NOMO-1 (cell line): ENCODE measurements around the gene LACC1.

Experiments used
- DNase-seq, 2 experiments: peaks; one replicate each; lab custom pipeline; 2025; ENCODE audit not compliant: unreplicated experiment in 2 of 2; lab: John Stamatoyannopoulos, UW

Gene LACC1

GRCh38 chr13:43881580-43881979, 1.9 kb downstream of the LACC1 start:
- DNase-seq, result no peak

GRCh38 chr13:43883631-43884030, 3.9 kb downstream of the LACC1 start:
- DNase-seq, result no peak

- DNase-seq, result no peak
Measured at GRCh38 chr13:43884222-43884621, 4.5 kb downstream of the LACC1 start.

DNA sequence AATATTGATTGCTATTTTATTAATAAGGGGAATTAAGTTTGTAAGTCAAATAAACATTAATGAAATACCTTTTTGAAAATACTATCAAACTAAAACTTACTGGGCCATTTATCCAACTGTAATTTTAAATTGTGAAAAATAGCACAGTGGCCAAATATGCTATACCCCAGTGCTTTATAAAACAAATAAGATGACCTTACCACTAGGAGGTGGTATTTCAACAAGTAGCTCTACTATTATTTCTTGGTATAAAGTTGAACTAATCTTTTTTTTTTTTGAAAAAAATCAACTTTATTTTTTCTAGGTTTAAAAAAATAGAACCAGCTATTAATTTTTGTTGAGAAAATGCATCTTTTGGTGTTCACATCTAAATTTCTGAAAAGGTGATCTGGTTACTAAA, 14.7 kb downstream of the LACC1 start:
- DNase-seq, result no peak

DNA sequence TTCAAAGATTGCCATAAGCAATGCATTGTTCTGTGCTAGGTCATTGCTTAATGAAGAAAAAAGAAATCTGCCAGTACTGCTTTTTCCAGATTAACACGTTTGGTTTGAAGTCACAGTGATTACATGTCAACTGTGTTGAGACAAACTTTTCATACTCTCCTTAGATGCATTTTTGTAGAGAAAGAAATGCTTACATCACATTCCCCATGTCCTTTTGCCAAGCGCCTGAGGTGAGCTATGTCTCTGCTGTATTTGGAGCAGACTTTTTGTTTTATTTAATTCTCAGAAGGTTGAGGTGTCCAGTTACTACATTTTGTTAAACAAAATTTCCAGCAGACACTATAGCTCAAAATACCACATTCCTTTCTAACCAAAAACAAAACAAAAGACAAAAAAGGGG, 16.2 kb downstream of the LACC1 start:
- no peak for DNase-seq

DNA sequence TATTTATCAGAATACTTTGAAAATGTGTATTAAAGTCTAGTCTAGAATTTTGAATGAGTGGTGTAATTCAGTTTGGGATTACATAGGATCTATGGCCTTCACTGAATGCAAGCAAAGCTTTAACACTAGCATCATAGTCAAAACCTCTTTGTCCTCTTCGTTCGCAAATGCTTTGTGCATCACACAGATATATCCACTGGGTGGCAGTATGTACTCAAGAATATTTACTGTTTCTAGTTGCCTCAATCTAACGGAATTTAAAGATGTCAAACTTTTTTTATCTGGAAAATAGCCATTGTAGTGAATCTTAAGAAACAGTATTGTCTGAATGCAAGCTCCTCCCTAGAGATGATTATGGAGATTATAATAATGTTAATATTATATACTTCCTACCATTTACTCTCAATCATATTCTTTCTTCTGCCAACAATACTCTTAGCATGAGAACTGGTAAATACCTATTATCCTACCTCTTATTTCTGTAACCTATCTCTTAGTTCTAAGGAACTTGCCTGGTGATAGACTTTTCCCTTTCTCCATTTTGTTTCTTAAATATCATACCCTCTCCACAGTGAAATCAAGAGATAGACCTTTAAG, 25.8 kb downstream of the LACC1 start:
- DNase-seq, result peak; percentile 23 to 65

GRCh38 chr13:43908156-43909126, 28.7 kb downstream of the LACC1 start:
- peak in 1 of 2 experiments; percentile 40 for DNase-seq

DNA sequence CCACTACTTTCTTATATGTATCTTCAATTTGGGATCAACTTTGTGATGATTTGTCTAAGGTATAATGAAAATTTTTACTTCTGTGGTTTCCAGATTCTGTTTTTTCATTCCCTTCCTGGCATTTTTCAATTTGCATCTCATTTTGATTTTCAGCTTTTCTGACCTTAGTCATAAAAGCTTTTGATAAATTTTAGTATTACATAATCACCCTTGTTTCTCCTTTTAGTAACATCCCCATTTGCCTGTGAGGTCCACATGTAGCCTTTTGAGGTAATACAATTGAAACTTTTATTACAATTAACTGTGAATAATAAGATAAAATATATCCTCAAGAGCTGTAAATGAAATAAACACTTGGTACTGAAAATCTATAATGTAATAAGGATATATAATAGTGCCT, 31.2 kb downstream of the LACC1 start:
- peak in 1 of 2 experiments; percentile 13 for DNase-seq

DNA sequence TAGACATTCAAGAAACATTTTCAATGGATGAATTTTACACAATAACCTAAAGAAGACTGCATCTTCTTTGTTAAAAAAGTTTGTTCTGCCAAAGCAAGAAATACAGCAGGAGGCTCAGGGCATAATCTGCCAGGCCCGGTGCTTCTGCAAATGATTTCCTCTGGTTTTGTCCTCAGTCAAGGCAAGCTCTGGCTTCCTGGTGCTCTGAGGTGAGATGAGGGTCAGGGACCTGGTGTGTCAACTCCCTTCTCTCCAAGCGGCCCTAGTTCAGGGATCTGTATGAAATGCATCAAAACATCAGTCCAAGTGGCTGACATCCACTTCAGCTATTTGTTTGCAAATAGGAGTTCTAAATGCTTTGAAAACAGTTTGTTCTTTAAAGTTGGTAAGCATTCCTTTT, 31.6 kb downstream of the LACC1 start:
- DNase-seq, result no peak

DNA sequence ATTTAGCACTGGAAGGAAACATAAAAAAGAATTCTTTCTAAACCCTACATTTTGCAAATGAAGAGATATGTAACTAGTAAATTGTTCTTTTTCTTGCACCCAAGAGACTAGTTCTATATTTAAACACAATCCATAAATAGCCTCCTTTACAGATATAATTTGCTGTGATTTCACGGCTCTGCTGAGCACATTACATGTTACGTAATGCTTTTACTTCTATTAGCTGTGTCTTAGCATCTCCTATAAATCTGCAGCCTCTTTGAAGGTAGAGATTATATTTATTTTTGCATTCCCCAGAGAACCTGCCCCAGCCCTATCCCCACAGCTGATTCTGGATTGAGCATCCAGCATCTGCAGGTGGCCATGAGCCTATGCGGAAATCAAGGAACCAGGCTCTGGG, 32.2 kb downstream of the LACC1 start:
- DNase-seq, result no peak

GRCh38 chr13:43915451-43915850, 35.7 kb downstream of the LACC1 start:
- DNase-seq, result no peak

GRCh38 chr13:43916828-43917227, 37.1 kb downstream of the LACC1 start:
- DNase-seq, result no peak

GRCh38 chr13:43918636-43919035, 38.9 kb downstream of the LACC1 start:
- no peak for DNase-seq

DNA sequence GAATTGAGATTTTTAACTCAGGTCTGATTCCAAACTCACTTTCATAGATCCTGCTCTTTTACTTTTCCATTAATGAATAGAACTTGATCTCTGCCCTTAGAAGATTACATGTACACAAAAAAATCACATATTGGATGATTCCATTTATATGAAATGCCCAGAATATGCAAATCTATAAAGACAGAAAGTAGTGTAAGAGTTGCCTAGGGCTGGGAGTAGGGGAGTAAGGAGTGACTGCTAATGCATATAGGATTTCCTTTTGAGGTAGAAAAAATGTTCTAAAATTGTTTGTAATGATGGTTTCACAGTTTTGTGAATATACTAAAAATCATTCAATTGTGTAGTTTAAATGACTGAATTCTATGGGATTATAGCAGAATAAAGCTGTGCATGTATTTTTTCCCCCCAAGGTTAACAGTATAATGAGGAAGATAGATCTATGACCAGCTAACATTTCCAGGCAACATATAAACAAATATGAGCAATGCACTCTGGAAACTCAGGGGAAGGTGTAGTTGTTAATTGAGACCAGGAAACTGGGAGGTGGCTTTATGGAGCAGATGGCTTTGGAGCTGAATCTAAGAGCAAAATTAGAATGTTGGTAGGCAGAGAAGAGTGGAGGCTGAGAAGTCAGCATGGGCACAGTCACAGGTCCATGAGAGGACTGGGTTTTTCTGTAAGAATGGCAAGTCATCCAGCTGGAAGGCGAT, 41.4 kb downstream of the LACC1 start:
- no peak for DNase-seq

GRCh38 chr13:43924549-43925245, 45.0 kb downstream of the LACC1 start:
- DNase-seq, result peak; percentile 41 to 85

GRCh38 chr13:43929947-43930346, 50.2 kb downstream of the LACC1 start:
- DNase-seq, result no peak

GRCh38 chr13:43933378-43933777, 53.7 kb downstream of the LACC1 start:
- DNase-seq, result peak; percentile 36 to 57

GRCh38 chr13:43934273-43934672, 54.6 kb downstream of the LACC1 start:
- no peak for DNase-seq

DNA sequence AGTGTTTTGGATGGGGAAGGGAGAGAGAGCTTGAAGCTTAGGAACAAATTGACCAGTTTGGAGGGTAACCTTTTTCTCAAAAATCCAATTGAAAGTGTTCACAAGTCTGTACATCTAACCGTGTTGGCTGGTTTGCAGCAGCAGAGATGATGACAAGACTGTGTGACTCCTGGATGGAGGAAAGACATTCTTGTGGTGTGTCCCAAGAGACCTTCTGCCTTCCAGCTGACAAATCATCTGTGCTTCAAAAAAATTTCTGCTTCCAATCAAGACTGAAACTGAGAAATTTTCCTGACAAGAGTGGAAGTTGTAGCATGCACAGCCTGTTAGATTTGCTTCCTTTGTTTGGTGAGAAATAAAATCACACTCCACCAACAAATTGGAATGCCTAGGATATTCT, 56.2 kb downstream of the LACC1 start:
- DNase-seq, result no peak

DNA sequence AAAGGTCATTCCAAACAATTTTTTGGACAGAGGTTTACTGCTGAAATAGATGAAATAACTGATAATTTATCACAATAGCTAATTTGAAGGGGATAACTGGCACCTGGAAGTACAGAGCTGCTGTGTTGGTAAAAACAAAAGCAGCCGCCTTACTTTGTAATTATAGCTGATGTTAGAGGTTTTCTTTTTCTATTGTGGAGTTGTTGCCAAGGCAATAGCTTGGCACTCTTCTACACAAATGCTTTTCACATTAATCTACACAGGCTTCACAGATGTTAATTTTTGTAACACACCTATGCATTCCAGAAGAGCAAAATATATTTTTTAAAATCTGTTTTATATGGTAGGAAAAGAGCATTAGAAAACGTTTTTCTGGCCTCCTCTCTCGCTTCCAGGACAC, 56.9 kb downstream of the LACC1 start:
- DNase-seq, result no peak

- no peak for DNase-seq
Measured at GRCh38 chr13:43937839-43938238, 58.1 kb downstream of the LACC1 start.
